Myocyte (in vitro differentiated cells): ENCODE data around the gene ERBB2. TPM values are rescaled to one million over a fixed set of nuclear protein-coding genes. Genes with fewer than 3 reads are reported as not detected.

Experiments
- microRNA-seq: library from miRNA; unstranded; fragments of <30 nt; microRNA quantifications from one replicate; pipeline ENCODE4, GENCODE V29; 2016
- total RNA-seq: library from RNA; depleted of rRNA; stranded (reverse); fragments of >200 nt; gene quantifications from 2 replicates; pipeline ENCODE4 v1.2.3, GENCODE V29; 2014

ERBB2 gene
- total RNA-seq, 1 donor from 2014 or later: 87.4 TPM

Small RNAs within 50 kb of the gene (microRNA-seq; reads per million reads assigned to microRNA genes)
- 0.48 reads per million for gene MIR4728

Other genes starting within 250 kb of the ERBB2 start
- gene MED1, start 248.8 kb upstream of the ERBB2 start, total RNA-seq: 20.8 and 22.2 TPM in 2 replicates
- gene CDK12, start 238.6 kb upstream of the ERBB2 start, total RNA-seq: 28.6 and 29.9 TPM in 2 replicates
- 0.05 TPM in 1 of 2 replicates, not detected in the other for gene NEUROD2, start 92.1 kb upstream of the ERBB2 start, total RNA-seq
- not detected in 2 replicates for gene PPP1R1B, start 73.1 kb upstream of the ERBB2 start, total RNA-seq
- 34.9 and 36.9 TPM in 2 replicates for gene STARD3, start 62.9 kb upstream of the ERBB2 start, total RNA-seq
- gene TCAP, start 34.7 kb upstream of the ERBB2 start, total RNA-seq: 10.1 and 23.1 TPM in 2 replicates
- 0.96 and 1.7 TPM in 2 replicates for gene PNMT, start 31.6 kb upstream of the ERBB2 start, total RNA-seq
- gene PGAP3, start 12.0 kb upstream of the ERBB2 start, total RNA-seq: 17.1 TPM in 2 replicates
- gene MIEN1, start 30.5 kb downstream of the ERBB2 start, total RNA-seq: 47.9 and 55.2 TPM in 2 replicates
- not detected in 2 replicates for gene GRB7, start 37.9 kb downstream of the ERBB2 start, total RNA-seq
- not detected in 2 replicates for gene IKZF3, start 164.2 kb downstream of the ERBB2 start, total RNA-seq
- not detected in 2 replicates for gene ZPBP2, start 168.1 kb downstream of the ERBB2 start, total RNA-seq
- 1.1 and 1.8 TPM in 2 replicates for gene GSDMB, start 218.6 kb downstream of the ERBB2 start, total RNA-seq
- 34.7 and 37.7 TPM in 2 replicates for gene ORMDL3, start 227.5 kb downstream of the ERBB2 start, total RNA-seq
- gene LRRC3C, start 227.7 kb downstream of the ERBB2 start, total RNA-seq: not detected in 2 replicates